Prostate gland (tissue), 2 donors: ENCODE results near the gene ALS2CL.

ENCODE experiments used
- POLR2A ChIP-seq: fragments of 450-650 bp; IDR thresholded peaks from one replicate; pipeline ENCODE4 v1.6.1; 2016; ENCODE audit warnings: antibody characterized with exemption, mild to moderate bottlenecking
- POLR2AphosphoS5 ChIP-seq: sonication (generic); formaldehyde crosslinking; IDR thresholded peaks from one replicate; pipeline ENCODE4 v1.6.1; 2017; ENCODE audit warnings: antibody characterized with exemption
- TF ChIP-seq, protein P1 (sequence below), 4 experiments: fragments of 200-600 bp in 2 of 4; fragments of 450-650 bp in 2 of 4; sonication (generic) in 2 of 4; IDR thresholded peaks; 1 replicate in 3 of 4; 2 replicates in 1 of 4; pipeline ENCODE4 v1.5.1; 2016 to 2019; ENCODE audit warnings: antibody characterized with exemption in 4 of 4, mild to moderate bottlenecking in 2 of 4, moderate library complexity in 2 of 4

GRCh38 chr3:46681856-46682540 lies 11.5 kb downstream of the ALS2CL start:
- TF ChIP-seq, protein P1, sequence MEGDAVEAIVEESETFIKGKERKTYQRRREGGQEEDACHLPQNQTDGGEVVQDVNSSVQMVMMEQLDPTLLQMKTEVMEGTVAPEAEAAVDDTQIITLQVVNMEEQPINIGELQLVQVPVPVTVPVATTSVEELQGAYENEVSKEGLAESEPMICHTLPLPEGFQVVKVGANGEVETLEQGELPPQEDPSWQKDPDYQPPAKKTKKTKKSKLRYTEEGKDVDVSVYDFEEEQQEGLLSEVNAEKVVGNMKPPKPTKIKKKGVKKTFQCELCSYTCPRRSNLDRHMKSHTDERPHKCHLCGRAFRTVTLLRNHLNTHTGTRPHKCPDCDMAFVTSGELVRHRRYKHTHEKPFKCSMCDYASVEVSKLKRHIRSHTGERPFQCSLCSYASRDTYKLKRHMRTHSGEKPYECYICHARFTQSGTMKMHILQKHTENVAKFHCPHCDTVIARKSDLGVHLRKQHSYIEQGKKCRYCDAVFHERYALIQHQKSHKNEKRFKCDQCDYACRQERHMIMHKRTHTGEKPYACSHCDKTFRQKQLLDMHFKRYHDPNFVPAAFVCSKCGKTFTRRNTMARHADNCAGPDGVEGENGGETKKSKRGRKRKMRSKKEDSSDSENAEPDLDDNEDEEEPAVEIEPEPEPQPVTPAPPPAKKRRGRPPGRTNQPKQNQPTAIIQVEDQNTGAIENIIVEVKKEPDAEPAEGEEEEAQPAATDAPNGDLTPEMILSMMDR (IDR thresholded peaks at IDR 0.05): no peak
- TF ChIP-seq POLR2A (no peak), POLR2AphosphoS5 (no peak)
